SU-DHL-6 (cell line): ENCODE measurements around the gene DENND5B.

Source experiments
- EZH2phosphoT487 ChIP-seq: fragments of 200-600 bp; sonication (generic), shearing (Covaris generic); conservative IDR thresholded peaks from 2 replicates; pipeline ENCODE4 v1.6.1; 2018; ENCODE audit warnings: mild to moderate bottlenecking, antibody characterized with exemption, low read length, moderate library complexity, mixed read lengths
- TF ChIP-seq, protein P1 (sequence below): fragments of 200-600 bp; sonication (generic); IDR thresholded peaks from one replicate; pipeline ENCODE4 v1.5.1; 2017; ENCODE audit warnings: antibody characterized with exemption, mild to moderate bottlenecking, low read length, moderate library complexity; ENCODE audit not compliant: insufficient read depth, poor library complexity, severe bottlenecking

GRCh38 chr12:31431721-31432240 is 159.2 kb downstream of the DENND5B start:
- TF ChIP-seq, protein P1, sequence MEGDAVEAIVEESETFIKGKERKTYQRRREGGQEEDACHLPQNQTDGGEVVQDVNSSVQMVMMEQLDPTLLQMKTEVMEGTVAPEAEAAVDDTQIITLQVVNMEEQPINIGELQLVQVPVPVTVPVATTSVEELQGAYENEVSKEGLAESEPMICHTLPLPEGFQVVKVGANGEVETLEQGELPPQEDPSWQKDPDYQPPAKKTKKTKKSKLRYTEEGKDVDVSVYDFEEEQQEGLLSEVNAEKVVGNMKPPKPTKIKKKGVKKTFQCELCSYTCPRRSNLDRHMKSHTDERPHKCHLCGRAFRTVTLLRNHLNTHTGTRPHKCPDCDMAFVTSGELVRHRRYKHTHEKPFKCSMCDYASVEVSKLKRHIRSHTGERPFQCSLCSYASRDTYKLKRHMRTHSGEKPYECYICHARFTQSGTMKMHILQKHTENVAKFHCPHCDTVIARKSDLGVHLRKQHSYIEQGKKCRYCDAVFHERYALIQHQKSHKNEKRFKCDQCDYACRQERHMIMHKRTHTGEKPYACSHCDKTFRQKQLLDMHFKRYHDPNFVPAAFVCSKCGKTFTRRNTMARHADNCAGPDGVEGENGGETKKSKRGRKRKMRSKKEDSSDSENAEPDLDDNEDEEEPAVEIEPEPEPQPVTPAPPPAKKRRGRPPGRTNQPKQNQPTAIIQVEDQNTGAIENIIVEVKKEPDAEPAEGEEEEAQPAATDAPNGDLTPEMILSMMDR = no peak
- no peak for TF ChIP-seq EZH2phosphoT487
